Activated T-cell treated with anti-CD3 and anti-CD28 coated beads, Interleukin-2, amount 50 U/mL, for 72 hours (primary cell): ENCODE results near the gene MGARP. TPM values are rescaled to one million over a fixed set of nuclear protein-coding genes. Genes with fewer than 3 reads are reported as not detected.
A peak's percentile ranks its signal among the peaks of the same experiment; 100 is the strongest.
"Not testable (repeated sequence)": the region's sequence is repeated elsewhere in the genome, so short reads cannot be mapped to it uniquely, and the experiment has no call there.

Experiments
- ATAC-seq, 2 donors: fragments of 150-1000 bp; cut with Tn5 transposase; replicated peaks in 1 of 2; 2 replicates each; pipeline ENCODE4 v1.10.0; 2021; ENCODE audit warnings: moderate library complexity in 2 of 2, mild to moderate bottlenecking in 1 of 2
- DNase-seq, 2 donors: peaks; one replicate each; pipeline ENCODE4 v3.0.0; 2021 to 2022; ENCODE audit warnings: mixed read lengths in 1 of 2
- H3K27ac Mint-ChIP-seq: one replicate; pipeline ENCODE4 v1.8.0; 2022; ENCODE audit warnings: mild to moderate bottlenecking, moderate library complexity, mixed read lengths
- H3K27me3 Mint-ChIP-seq: one replicate; pipeline ENCODE4 v1.8.0; 2022; ENCODE audit warnings: low read depth, mixed read lengths
- H3K36me3 Mint-ChIP-seq, 2 donors: one replicate each; pipeline ENCODE4 v1.8.0; 2022; ENCODE audit warnings: mixed read lengths in 2 of 2, mild to moderate bottlenecking in 1 of 2; ENCODE audit not compliant: insufficient read depth in 2 of 2
- H3K4me1 Mint-ChIP-seq: one replicate; pipeline ENCODE4 v1.8.0; 2022; ENCODE audit warnings: low read depth, mixed read lengths
- H3K4me3 Mint-ChIP-seq, 2 donors: one replicate each; pipeline ENCODE4 v1.8.0; 2022; ENCODE audit warnings: mild to moderate bottlenecking in 2 of 2, mixed read lengths in 2 of 2, moderate library complexity in 2 of 2
- H3K9me3 Mint-ChIP-seq, 2 donors: one replicate each; pipeline ENCODE4 v1.8.0; 2022; ENCODE audit warnings: mixed read lengths in 2 of 2
- total RNA-seq, 2 donors: library from RNA; stranded (reverse); gene quantifications; one replicate each; pipeline ENCODE4 v1.2.3, GENCODE V29; 2022

MGARP gene
- total RNA-seq, 2 donors from 2014 or later = not detected

DNA sequence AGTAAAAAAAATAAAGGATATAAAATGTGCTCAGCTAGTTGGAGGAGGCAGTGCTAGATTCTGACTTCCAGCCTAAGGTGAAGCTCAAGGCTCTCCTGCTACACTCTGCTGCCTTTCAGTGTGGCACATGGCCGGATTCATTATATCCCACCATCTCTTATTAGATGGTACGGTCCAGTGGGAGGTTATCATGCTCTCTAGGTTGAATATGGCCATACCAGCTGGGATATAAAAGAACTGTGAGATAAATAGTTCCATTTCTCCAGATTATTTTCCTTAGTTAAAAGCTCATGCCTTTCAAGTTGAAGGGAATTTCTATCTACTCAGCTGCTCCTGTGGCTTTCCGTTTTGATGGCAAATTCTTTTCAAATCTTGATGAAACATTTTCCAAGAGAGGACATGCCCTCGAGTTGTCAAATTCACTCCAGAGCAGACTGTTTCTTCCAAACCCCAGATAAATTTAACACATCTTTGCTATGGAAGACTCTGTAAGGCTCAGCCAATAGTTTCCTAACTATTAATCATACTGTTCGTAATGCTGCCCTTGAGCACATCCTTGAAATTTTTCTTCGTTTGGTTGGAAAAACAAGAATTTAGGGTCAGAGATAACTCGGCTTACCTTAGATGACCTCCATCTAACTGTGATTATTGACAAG lies 2.2 kb upstream of the MGARP start:
- Mint-ChIP-seq H3K9me3 (peaks cover 3 to 4% of the 10 kb centered on the region in 2 donors), H3K36me3 (peaks cover 8 to 13% of the 10 kb centered on the region in 2 donors), H3K4me1 (peaks cover 20% of the 10 kb centered on the region), H3K4me3 (no peak overlapping the region), H3K27ac (no peak overlapping the region), H3K27me3 (peaks cover 41% of the 10 kb centered on the region)
- no peak for ATAC-seq
- no peak for DNase-seq

DNA sequence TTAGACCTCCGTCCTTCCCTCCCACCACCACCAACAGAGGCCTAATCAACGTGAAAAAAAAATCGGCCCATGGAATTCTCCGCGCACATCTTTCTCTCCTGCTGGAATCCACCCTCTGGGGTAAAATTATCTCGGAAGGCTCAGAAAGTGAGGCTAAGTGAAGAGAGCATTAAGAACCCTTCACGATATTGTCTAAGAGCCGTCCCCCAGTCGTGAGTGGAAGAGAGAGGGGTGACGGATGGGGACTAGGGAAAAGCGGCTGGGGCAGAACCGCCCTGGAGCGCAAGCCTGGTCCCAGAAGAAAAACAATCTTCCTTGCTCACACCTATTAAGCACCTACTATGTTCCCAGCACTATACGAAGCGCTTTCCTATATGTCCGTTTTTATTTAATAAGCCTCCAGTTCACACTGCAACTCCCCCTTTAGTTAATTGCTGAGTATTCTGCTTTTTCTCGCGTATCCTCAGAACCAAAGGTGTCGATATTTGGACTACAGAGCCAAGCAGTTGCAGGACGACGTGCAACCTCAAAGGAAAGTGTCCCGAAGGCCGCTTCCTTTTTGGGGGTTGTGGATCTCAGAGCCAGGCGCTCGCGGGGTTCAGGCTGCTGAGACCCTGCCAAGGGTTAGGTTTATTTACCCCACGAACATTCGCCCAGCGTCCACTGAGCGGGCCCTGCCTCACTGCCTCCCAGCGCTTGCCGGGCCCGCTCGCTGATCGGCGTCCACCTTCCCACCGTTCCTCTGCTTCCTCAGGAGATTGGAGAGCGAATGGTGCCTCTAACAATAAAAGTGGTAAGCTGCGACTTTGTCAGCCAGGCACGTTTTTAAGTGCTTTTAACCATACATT lies 889 bp downstream of the MGARP start:
- Mint-ChIP-seq H3K27ac (no peak overlapping the region), H3K36me3 (peaks cover 0 to 2% of the 10 kb centered on the region in 2 donors), H3K9me3 (no peaks in the 10 kb centered on the region), H3K27me3 (peaks cover 48% of the 10 kb centered on the region), H3K4me1 (peaks cover 20% of the 10 kb centered on the region), H3K4me3 (peak overlapping the region; percentile 88 to 93)
- ATAC-seq (peak; percentile 51 to 58), DNase-seq (peak in 1 of 2 donors; percentile 9)

DNA sequence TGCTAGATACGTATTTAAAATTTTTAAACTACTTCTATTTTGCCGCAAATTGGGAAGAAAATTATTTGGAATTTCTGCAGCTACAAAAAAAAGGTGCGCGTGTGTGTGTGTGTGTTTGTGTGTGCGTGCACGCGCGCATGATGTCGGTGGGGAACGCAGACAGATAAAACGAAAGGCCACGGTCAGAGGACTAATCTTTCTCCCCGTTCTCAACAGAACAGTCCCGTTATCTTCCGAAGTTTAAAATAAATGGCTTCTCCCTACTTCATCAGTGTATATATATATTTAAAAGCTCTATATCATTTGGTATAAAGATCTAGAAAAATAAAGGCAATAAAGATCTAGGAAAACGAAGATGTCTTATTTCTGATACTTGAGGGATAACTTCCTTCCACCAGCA lies 1.5 kb downstream of the MGARP start:
- no peak overlapping the region for H3K27ac Mint-ChIP-seq
- DNase-seq = no peak
- peaks cover 20% of the 10 kb centered on the region for H3K4me1 Mint-ChIP-seq
- ATAC-seq = no peak
- peak overlapping the region; percentile 88 to 93 for H3K4me3 Mint-ChIP-seq
- no peaks in the 10 kb centered on the region for H3K9me3 Mint-ChIP-seq
- H3K27me3 Mint-ChIP-seq = peaks cover 53% of the 10 kb centered on the region
- peaks cover 0 to 2% of the 10 kb centered on the region in 2 donors for H3K36me3 Mint-ChIP-seq

DNA sequence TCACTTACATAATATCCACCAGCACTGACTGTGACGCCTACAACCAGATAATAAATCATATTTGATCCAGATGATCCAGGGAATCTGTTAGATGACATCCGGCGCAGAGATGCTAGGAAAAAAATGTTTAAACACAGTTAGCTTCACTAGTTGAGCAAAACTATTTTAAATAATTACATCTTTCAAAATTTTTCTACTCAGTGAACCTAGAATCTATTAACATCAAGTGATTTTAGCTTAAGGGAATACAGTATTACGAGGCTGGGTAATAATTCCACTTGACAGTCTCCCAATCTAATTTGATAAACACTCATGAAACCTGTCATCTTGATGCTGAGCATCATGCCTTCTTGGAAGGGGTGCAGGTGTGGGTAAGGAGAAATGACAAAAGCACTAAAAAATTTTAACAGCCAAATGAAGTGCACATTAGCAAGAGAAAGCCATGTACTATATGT lies 4.7 kb downstream of the MGARP start:
- H3K4me3 Mint-ChIP-seq = no peak overlapping the region
- peaks cover 18% of the 10 kb centered on the region for H3K4me1 Mint-ChIP-seq
- ATAC-seq (no peak), DNase-seq (no peak)
- no peaks in the 10 kb centered on the region for H3K36me3 Mint-ChIP-seq
- peaks cover 43% of the 10 kb centered on the region for H3K27me3 Mint-ChIP-seq
- no peaks in the 10 kb centered on the region for H3K9me3 Mint-ChIP-seq
- H3K27ac Mint-ChIP-seq = no peak overlapping the region

DNA sequence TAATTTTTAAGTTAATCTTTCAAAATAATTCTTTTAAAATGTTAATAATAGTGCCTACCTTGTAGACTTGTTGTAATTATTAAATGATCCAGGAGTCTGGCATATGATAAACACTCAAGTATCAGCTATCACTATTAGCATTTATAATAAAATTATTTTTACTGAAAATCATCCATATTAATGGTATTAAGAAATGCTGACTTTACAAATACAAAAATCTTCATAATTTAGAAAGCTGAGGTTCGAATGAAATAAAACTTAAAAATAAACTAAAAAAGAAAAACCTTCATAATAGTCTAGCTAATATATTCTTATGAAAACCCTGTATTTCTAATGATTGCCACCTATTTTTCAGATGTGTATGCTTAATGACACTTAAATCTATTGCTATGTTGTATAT lies 5.2 kb downstream of the MGARP start:
- no peak for ATAC-seq
- DNase-seq = no peak
- H3K36me3 Mint-ChIP-seq = no peaks in the 10 kb centered on the region
- no peak overlapping the region for H3K27ac Mint-ChIP-seq
- peaks cover 13% of the 10 kb centered on the region for H3K4me1 Mint-ChIP-seq
- peaks cover 38% of the 10 kb centered on the region for H3K27me3 Mint-ChIP-seq
- H3K4me3 Mint-ChIP-seq = no peak overlapping the region
- no peaks in the 10 kb centered on the region for H3K9me3 Mint-ChIP-seq

DNA sequence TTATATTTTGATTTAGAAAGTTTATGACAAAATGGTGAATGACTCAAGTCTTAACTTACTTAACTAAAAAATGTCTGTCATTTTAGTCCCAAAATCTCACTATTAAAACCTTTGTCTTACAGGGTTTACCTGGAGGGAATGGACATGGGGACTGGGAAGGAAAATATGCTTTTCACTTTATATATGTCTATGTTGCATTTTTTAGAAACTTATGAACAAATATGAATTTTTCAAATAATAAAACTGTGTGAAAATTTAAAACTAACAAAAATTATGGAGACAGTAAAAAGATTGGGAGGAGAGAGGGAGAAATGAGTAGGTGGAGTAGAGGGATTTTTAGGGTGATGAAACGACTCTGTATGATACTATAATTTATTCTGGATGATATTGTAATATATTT lies 6.2 kb downstream of the MGARP start:
- DNase-seq (no peak), ATAC-seq (no peak)
- no peak overlapping the region for H3K4me3 Mint-ChIP-seq
- peaks cover 3% of the 10 kb centered on the region for H3K4me1 Mint-ChIP-seq
- H3K27me3 Mint-ChIP-seq = peaks cover 29% of the 10 kb centered on the region
- no peaks in the 10 kb centered on the region for H3K36me3 Mint-ChIP-seq
- H3K9me3 Mint-ChIP-seq = no peaks in the 10 kb centered on the region
- no peak overlapping the region for H3K27ac Mint-ChIP-seq

DNA sequence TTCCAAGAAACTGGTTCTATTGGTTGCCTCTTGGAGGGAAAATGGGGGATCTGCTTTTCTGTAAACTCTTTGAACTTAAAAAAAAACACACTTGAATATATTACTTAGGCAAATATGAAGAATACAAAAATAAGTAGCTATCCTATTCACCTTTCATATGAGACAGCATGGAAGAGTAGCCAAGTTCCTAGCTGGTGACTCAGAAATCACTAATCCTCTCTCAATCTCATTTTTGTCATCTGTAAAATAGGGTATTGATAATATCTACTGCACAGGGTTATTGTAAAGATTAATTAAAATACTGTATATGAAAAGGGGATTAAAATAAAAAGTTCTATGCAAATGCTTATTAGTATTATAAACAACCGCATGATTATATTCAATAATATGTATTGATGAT lies 12.7 kb downstream of the MGARP start:
- H3K4me3 Mint-ChIP-seq = peak overlapping the region; percentile 66 to 68
- no peaks in the 10 kb centered on the region for H3K9me3 Mint-ChIP-seq
- H3K27me3 Mint-ChIP-seq = peaks cover 22% of the 10 kb centered on the region
- no peak overlapping the region for H3K27ac Mint-ChIP-seq
- H3K4me1 Mint-ChIP-seq = peaks cover 33% of the 10 kb centered on the region
- H3K36me3 Mint-ChIP-seq = no peaks in the 10 kb centered on the region
- ATAC-seq (no peak), DNase-seq (no peak)

DNA sequence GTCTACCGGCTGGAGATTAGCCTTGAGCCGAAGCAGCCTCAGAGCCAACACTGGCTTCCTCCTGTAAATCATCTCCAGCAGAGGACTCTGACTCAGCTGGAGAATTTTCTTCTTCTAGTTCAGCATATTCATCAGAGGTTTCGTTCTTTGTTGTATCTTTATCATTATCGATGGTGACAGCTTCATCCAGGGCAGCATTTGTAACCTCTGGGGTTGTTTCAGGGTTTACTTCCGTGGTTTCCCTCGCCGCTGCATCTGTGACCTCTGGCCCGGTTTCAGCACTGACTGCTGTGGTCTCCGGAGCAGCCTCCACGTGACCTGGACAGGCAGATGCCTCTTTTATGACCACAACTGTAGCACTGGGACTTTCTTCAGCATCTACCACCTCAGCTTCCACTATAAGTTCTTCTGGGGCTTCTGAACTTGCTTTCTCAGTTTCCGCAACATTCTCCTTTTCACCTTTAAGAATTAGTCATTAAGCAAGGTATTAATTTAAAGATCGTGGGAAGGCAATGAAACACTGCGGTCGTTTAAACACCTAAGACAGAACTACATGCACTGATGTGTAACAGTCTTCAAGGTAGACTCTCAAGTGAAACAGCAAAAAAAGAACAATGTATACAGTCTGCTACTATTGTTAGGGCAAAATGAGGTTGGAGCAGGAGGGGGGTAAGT lies 13.3 kb downstream of the MGARP start:
- H3K9me3 Mint-ChIP-seq = no peaks in the 10 kb centered on the region
- H3K4me1 Mint-ChIP-seq = peaks cover 33% of the 10 kb centered on the region
- H3K36me3 Mint-ChIP-seq = no peaks in the 10 kb centered on the region
- DNase-seq = peak; percentile 89 to 93
- peak overlapping the region; percentile 66 to 68 for H3K4me3 Mint-ChIP-seq
- H3K27ac Mint-ChIP-seq = peak overlapping the region; percentile 24
- H3K27me3 Mint-ChIP-seq = peaks cover 22% of the 10 kb centered on the region
- ATAC-seq = peak; percentile 96 to 97

DNA sequence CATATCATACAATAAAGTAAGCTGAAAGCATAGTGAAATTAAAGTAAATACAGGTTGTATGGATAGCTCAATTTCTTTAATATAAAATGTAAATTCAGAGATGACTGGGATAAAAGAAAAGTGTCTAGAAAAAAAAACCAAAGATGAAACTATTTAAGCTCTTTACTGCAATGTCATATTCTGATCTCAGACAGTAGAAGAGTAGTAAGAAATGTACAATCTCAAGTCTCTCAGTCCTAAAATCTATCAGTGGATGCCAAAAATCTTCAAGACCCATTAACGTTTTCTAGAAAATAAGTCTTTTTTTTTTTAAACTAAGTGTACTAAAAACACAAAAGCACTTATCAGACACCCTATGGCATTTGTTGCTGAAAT lies 13.8 kb downstream of the MGARP start:
- DNase-seq (no peak), ATAC-seq (peak; percentile 2 to 8)
- Mint-ChIP-seq H3K36me3 (no peaks in the 10 kb centered on the region), H3K27ac (peak overlapping the region; percentile 24), H3K9me3 (no peaks in the 10 kb centered on the region), H3K4me3 (peak overlapping the region; percentile 66 to 68), H3K27me3 (peaks cover 22% of the 10 kb centered on the region), H3K4me1 (peaks cover 33% of the 10 kb centered on the region)

DNA sequence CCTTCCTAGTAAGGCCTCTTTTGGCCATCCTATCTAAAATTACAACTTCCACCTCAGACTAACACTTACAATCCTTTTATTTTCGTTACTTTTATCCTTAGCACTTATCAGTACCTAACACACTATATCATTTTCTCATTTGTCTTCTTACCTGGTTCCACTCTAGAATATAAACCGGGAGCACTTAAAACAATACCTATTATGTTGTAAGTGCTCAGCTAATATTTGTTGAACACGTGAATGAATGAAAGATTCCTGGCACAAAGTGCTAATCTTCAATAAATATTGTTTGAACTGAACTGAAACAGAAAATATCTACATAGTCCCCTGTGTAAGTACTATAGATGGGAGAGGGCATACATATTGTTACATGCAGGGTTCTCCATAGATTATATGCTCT lies 14.4 kb downstream of the MGARP start:
- no peak overlapping the region for H3K27ac Mint-ChIP-seq
- H3K9me3 Mint-ChIP-seq = no peaks in the 10 kb centered on the region
- peaks cover 33% of the 10 kb centered on the region for H3K4me1 Mint-ChIP-seq
- DNase-seq (no peak), ATAC-seq (no peak)
- H3K27me3 Mint-ChIP-seq = peaks cover 22% of the 10 kb centered on the region
- no peaks in the 10 kb centered on the region for H3K36me3 Mint-ChIP-seq
- peak overlapping the region in 1 of 2 donors; percentile 68 for H3K4me3 Mint-ChIP-seq

DNA sequence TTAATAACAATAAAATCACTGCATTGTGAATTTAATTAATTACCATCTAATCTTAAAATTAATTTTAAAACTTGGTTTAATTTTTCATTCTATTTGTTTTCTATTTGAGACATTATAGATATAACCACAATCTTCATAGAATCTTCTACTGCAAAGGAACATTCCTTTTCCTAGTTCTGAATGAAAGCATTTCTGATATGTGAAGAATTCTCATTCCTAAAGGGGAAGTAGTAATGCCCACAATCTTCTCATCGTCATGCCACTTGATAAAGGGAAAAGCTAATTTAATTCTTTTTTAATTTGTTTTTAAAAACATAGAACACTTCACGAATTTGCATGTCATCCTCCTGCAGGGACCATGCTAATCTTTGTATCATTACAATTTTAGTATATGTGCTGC lies 23.7 kb downstream of the MGARP start:
- no peak overlapping the region for H3K4me3 Mint-ChIP-seq
- no peaks in the 10 kb centered on the region for H3K9me3 Mint-ChIP-seq
- no peak overlapping the region for H3K27ac Mint-ChIP-seq
- ATAC-seq (no peak), DNase-seq (no peak)
- H3K27me3 Mint-ChIP-seq = peaks cover 7% of the 10 kb centered on the region
- H3K4me1 Mint-ChIP-seq = no peaks in the 10 kb centered on the region
- H3K36me3 Mint-ChIP-seq = no peaks in the 10 kb centered on the region

DNA sequence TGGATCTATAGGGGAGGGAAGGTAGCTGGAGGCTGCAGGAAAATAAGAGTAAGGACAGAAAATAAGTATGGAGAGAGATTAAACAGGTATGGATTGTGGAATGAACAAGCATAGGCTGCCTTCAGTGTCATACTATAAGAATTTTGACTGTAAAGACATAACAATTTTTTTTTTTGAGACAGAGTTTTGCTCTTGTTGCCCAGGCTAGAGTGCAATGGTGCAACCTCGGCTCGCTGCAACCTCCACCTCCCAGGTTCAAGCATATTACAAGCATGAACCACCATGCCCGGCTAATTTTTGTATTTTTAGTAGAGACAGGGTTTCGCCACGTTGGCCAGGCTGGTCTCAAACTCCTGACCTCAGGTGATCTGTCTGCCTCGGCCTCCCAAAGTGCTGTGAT lies 24.4 kb downstream of the MGARP start:
- H3K36me3 Mint-ChIP-seq, H3K27me3 Mint-ChIP-seq, DNase-seq, H3K4me1 Mint-ChIP-seq, ATAC-seq, H3K27ac Mint-ChIP-seq, H3K9me3 Mint-ChIP-seq, H3K4me3 Mint-ChIP-seq: not testable (repeated sequence)

DNA sequence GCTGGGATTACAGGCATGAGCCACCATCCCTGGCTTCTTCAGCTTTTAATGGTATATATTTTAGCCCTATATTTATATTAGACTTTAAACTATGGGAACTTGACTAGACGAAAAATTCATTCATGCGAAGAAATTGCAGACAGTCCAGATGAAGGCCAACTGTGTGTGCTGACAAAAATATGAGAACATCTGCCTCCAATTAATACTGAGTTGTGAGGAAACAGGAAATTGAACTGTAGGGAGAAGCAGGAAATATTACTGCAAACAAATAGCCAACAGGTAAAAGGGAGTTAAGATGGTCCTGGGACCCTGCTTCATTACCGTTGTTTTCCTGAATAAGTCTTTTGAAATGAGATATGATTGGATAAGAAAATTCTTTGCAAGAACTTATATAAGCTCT lies 26.3 kb downstream of the MGARP start:
- no peak for ATAC-seq
- DNase-seq = no peak
- Mint-ChIP-seq H3K36me3 (no peaks in the 10 kb centered on the region), H3K4me1 (no peaks in the 10 kb centered on the region), H3K27ac (no peak overlapping the region), H3K4me3 (no peak overlapping the region), H3K9me3 (no peaks in the 10 kb centered on the region), H3K27me3 (no peaks in the 10 kb centered on the region)
